ENCODE data around the gene IP6K2. TPM values are rescaled to one million over a fixed set of nuclear protein-coding genes. Genes with fewer than 3 reads are reported as not detected.

Gene IP6K2
- total RNA-seq, 1 donor from 2014 or later, result 81.2 TPM

DNA sequence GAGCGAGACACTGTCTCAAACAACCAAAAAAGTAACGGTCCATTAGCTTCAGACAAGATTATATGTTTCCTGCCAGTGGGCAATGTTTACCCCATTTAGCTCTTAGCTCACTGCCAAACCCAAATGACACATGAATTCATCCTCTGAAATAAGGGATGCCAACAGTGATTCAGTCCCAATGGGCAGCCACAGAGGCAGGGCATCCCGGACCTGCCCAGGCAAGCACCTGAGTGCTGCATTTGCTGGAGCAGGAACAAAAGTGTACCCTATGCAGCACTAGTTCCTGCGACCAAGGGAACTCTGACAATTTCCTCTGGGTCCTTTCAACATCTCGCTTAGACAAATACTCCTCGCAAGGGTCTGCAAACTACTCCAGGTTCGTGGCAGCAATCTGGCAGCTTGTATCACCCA is 8.0 kb downstream of the IP6K2 start:
- no peak for DNase-seq (ENCODE audit: low read depth)
- TF ChIP-seq, protein P1, sequence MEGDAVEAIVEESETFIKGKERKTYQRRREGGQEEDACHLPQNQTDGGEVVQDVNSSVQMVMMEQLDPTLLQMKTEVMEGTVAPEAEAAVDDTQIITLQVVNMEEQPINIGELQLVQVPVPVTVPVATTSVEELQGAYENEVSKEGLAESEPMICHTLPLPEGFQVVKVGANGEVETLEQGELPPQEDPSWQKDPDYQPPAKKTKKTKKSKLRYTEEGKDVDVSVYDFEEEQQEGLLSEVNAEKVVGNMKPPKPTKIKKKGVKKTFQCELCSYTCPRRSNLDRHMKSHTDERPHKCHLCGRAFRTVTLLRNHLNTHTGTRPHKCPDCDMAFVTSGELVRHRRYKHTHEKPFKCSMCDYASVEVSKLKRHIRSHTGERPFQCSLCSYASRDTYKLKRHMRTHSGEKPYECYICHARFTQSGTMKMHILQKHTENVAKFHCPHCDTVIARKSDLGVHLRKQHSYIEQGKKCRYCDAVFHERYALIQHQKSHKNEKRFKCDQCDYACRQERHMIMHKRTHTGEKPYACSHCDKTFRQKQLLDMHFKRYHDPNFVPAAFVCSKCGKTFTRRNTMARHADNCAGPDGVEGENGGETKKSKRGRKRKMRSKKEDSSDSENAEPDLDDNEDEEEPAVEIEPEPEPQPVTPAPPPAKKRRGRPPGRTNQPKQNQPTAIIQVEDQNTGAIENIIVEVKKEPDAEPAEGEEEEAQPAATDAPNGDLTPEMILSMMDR (IDR thresholded peaks at IDR 0.05; ENCODE audit: insufficient read depth, low read length, poor library complexity, severe bottlenecking), result no peak
- H3K27me3 ChIP-seq (ENCODE audit: control insufficient read depth, insufficient read depth, low read length), result no peaks in the 10 kb centered on the region
- peaks cover 1% of the 10 kb centered on the region for H3K36me3 ChIP-seq (ENCODE audit: control insufficient read depth, insufficient read depth, low read length)
- no peak overlapping the region for H3K4me3 ChIP-seq (ENCODE audit: low read depth, low read length)

DNA sequence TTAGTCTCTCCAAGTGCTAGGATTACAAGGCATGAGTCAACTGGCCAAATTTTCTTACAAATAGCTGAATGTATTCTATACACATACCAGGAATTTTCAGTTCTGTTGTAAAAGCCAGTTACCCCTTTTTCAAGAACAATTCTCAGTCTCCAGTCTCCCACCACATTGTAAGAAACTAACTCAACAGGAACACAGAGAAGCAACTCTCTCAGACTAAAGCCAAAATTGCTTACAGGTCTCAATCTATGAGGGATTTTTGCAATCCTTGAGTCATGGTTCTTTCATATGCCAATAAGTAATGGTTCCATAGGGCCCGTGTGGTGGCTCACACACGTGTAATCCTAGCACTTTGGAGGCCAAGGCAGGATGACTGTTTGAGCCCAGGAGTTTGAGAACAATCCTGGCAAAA is 8.5 kb downstream of the IP6K2 start:
- Histone ChIP-seq H3K36me3 (ENCODE audit: control insufficient read depth, insufficient read depth, low read length) (peaks cover 1% of the 10 kb centered on the region), H3K4me3 (ENCODE audit: low read depth, low read length) (no peak overlapping the region), H3K27me3 (ENCODE audit: control insufficient read depth, insufficient read depth, low read length) (no peaks in the 10 kb centered on the region)
- TF ChIP-seq, protein P1 (IDR thresholded peaks at IDR 0.05; ENCODE audit: insufficient read depth, low read length, poor library complexity, severe bottlenecking), result no peak
- DNase-seq (ENCODE audit: low read depth), result no peak

DNA sequence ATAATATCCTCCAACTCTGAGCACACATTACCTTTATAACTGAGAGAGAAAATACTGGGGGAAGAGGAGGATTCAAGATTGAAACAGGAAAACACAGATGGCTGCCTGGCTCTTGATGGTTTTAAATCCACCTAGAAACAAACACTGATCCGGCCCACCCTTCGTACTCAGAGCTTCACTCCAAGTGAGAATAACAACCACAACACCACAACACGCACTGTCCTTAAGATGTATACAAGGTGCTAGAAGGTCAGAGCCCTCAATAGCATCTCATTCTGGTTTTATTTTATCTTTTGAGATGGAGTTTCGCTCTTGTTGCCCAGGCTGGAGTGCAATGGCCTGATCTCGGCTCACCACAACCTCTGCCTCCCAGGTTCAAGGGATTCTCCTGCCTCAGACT is 9.9 kb downstream of the IP6K2 start:
- no peak for DNase-seq (ENCODE audit: low read depth)
- peaks cover 1% of the 10 kb centered on the region for H3K36me3 ChIP-seq (ENCODE audit: control insufficient read depth, insufficient read depth, low read length)
- H3K27me3 ChIP-seq (ENCODE audit: control insufficient read depth, insufficient read depth, low read length), result no peaks in the 10 kb centered on the region
- TF ChIP-seq, protein P1 (IDR thresholded peaks at IDR 0.05; ENCODE audit: insufficient read depth, low read length, poor library complexity, severe bottlenecking), result no peak
- no peak overlapping the region for H3K4me3 ChIP-seq (ENCODE audit: low read depth, low read length)

DNA sequence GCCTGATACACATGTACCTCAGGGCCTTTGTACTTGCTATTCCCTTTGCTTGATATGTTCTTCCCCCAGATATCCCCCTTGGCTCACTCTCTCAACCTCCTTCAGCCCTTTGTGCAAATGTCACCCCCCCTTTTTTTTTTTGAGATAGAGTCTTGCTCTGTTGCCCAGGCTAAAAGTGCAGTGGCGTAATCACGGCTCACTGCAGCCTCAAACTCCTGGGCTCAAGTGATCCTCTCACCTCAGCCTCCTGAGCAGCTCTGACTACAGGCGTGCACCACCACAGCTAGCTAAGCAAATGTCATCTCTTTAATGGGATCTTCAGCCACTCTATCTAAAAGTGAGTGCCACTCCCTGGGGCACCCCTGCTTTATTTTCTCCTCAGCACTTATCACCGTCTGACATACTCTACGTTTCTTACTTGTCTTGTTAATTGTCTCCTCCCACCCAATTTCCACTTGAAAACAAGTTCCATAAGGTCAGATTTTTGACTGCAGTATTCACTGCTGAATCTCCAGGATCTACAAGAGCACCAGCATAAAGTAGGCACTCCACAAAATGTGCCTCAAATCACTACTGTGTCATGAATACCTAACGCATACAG is 14.6 kb downstream of the IP6K2 start:
- no peak for DNase-seq (ENCODE audit: low read depth)
- TF ChIP-seq, protein P1 (IDR thresholded peaks at IDR 0.05; ENCODE audit: insufficient read depth, low read length, poor library complexity, severe bottlenecking), result no peak
- H3K4me3 ChIP-seq (ENCODE audit: low read depth, low read length), result no peak overlapping the region
- peaks cover 1% of the 10 kb centered on the region for H3K36me3 ChIP-seq (ENCODE audit: control insufficient read depth, insufficient read depth, low read length)
- no peaks in the 10 kb centered on the region for H3K27me3 ChIP-seq (ENCODE audit: control insufficient read depth, insufficient read depth, low read length)

DNA sequence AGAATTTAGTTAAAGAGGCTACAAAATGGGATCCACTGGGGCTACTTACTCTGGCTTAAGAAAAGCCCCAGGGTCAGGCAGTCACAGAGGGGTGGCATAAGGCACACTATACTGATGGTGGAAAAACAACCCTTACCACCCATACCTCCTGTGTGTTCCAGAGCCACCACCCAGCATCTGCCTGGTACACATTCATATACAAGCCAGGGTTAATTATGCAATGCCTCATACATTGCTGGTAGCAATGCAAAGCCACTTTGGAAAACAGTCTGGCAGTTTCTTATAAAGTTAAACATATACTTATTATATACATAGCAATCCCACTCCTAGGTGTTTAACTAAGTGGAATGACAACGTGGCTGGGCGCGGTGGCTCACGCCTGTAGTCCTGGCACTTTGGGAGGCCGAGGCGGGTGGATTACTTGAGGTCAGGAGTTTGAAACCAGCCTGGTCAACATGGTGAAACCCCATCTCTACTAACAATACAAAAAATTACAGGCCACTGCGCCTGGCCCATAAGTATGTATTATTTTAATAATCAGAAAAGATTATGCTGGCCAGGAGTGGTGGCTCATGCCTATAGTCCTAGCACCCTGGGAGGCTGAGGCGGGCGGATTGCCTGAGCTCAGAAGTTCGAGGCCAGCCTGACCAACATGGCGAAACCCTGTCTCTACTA is 16.2 kb downstream of the IP6K2 start:
- Histone ChIP-seq H3K27me3 (ENCODE audit: control insufficient read depth, insufficient read depth, low read length) (no peaks in the 10 kb centered on the region), H3K4me3 (ENCODE audit: low read depth, low read length) (no peak overlapping the region), H3K36me3 (ENCODE audit: control insufficient read depth, insufficient read depth, low read length) (peaks cover 1% of the 10 kb centered on the region)
- DNase-seq (ENCODE audit: low read depth), result no peak
- TF ChIP-seq, protein P1 (IDR thresholded peaks at IDR 0.05; ENCODE audit: insufficient read depth, low read length, poor library complexity, severe bottlenecking), result no peak

DNA sequence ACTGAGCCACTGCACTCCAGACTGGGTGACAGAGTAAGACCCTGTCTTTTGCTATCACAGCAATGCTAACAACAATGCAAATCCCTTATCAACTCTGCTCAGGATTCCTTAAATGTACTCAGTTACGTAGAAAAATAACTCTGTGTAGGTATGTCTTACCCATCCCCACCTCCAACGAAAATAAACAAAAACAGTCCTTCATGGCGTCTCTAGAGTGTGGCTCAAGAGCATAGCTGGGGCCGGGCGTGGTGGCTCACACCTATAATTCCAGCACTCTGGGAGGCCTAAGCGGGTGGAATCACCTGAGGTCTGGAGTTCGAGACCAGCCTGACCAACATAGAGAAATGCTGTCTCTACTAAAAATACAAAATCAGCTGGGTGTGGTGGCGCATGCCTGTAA is 18.1 kb downstream of the IP6K2 start:
- no peak for DNase-seq (ENCODE audit: low read depth)
- peaks cover 6% of the 10 kb centered on the region for H3K36me3 ChIP-seq (ENCODE audit: control insufficient read depth, insufficient read depth, low read length)
- TF ChIP-seq, protein P1 (IDR thresholded peaks at IDR 0.05; ENCODE audit: insufficient read depth, low read length, poor library complexity, severe bottlenecking), result no peak
- H3K27me3 ChIP-seq (ENCODE audit: control insufficient read depth, insufficient read depth, low read length), result no peaks in the 10 kb centered on the region
- no peak overlapping the region for H3K4me3 ChIP-seq (ENCODE audit: low read depth, low read length)

Data from kidney epithelial cell (primary cell).